HCT116 (cell line): ENCODE data around the gene ZNF691.

Experiments
- CEBPB ChIP-seq: IDR thresholded peaks from 2 replicates; pipeline ENCODE4 v1.6.1; 2012; ENCODE audit warnings: low read depth
- POLR2AphosphoS5 ChIP-seq: IDR thresholded peaks from 2 replicates; pipeline ENCODE4 v1.6.1; 2011; ENCODE audit warnings: mild to moderate bottlenecking, low read depth, low read length, moderate library complexity
- SP1 ChIP-seq: IDR thresholded peaks from 2 replicates; pipeline ENCODE4 v1.6.1; 2012; ENCODE audit warnings: low read depth
- SRF ChIP-seq: IDR thresholded peaks from 2 replicates; pipeline ENCODE4 v1.6.1; 2012; ENCODE audit warnings: low read depth
- ZFX ChIP-seq: fragments of 450-650 bp; IDR thresholded peaks from 2 replicates; pipeline ENCODE4 v1.6.1; 2017
- TF ChIP-seq, protein P1 (sequence below), 3 experiments: fragments of 200-600 bp in 1 of 3; sonication (generic) in 1 of 3; IDR thresholded peaks in 2 of 3; conservative IDR thresholded peaks in 1 of 3; 2 replicates each; pipeline ENCODE4 v1.5.1; 2012 to 2017; ENCODE audit warnings: low read depth in 2 of 3, low read length in 2 of 3, antibody characterized with exemption in 1 of 3, borderline replicate concordance in 1 of 3, control low read depth in 1 of 3, mild to moderate bottlenecking in 1 of 3, mixed read lengths in 1 of 3, mixed run types in 1 of 3, moderate library complexity in 1 of 3; ENCODE audit not compliant: insufficient read depth in 1 of 3
- TF ChIP-seq, protein P2 (sequence below): IDR thresholded peaks from 2 replicates; pipeline ENCODE4 v1.6.1; 2012

DNA sequence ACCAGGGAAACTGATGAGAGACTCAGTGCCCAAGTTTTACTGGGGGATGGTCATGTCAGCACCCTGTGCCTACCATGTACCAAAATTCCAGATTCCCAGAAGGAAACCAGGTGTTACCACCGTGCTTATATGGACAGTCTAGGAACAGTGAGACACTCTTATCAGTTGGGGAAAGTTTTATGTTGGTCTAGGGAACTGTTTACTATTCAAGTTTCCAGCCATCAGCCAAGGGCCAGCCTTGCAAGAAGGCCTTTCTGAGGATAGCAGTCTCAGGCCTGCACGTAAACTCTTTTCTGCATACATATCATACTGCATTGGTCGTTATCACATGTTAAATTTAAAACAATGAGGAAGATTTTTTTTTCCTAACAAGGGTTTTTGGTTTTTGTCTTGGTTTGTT lies 49.0 kb upstream of the ZNF691 start:
- TF ChIP-seq, protein P1, sequence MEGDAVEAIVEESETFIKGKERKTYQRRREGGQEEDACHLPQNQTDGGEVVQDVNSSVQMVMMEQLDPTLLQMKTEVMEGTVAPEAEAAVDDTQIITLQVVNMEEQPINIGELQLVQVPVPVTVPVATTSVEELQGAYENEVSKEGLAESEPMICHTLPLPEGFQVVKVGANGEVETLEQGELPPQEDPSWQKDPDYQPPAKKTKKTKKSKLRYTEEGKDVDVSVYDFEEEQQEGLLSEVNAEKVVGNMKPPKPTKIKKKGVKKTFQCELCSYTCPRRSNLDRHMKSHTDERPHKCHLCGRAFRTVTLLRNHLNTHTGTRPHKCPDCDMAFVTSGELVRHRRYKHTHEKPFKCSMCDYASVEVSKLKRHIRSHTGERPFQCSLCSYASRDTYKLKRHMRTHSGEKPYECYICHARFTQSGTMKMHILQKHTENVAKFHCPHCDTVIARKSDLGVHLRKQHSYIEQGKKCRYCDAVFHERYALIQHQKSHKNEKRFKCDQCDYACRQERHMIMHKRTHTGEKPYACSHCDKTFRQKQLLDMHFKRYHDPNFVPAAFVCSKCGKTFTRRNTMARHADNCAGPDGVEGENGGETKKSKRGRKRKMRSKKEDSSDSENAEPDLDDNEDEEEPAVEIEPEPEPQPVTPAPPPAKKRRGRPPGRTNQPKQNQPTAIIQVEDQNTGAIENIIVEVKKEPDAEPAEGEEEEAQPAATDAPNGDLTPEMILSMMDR (IDR thresholded peaks at IDR 0.05 in 2 of 3, conservative IDR thresholded peaks at IDR 0.05 in 1 of 3; ENCODE audit: borderline replicate concordance in 1 of 3, insufficient read depth in 1 of 3, low read depth in 2 of 3, low read length in 2 of 3): no peak
- TF ChIP-seq ZFX: no peak
- TF ChIP-seq, protein P2, sequence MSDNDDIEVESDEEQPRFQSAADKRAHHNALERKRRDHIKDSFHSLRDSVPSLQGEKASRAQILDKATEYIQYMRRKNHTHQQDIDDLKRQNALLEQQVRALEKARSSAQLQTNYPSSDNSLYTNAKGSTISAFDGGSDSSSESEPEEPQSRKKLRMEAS: no peak
- TF ChIP-seq POLR2AphosphoS5: no peak
- no peak for TF ChIP-seq SP1
- TF ChIP-seq CEBPB: no peak
- TF ChIP-seq SRF: no peak
